Erythroblast (primary cell): ENCODE measurements around the gene SDK2.

Experiments used
- GATA1 ChIP-seq: IDR thresholded peaks from 2 replicates; pipeline ENCODE4 v1.6.1; 2011; ENCODE audit warnings: low read depth, mild to moderate bottlenecking, control low read depth, low read length, moderate library complexity
- POLR2A ChIP-seq: IDR thresholded peaks from 2 replicates; pipeline ENCODE4 v1.6.1; 2011; ENCODE audit warnings: mild to moderate bottlenecking, low read length

DNA sequence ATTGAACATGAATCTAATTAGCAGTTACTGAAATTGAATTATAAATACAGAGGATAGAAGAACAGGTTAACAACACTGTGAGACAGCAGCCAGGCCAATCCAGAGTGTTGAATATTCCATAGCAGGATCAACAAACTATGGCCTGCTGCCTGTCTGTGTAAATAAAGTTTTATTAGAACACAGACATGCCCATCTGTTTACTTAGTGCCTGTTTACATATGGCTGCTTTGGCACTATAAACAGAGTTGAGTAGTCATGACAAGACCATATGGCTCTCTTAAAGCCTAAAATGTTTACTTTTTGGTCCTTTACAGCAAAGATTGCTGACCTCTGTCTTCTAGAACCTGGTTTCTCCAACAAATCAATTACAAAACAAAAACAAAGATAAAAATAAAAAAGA, 217.0 kb downstream of the SDK2 start:
- no peak for TF ChIP-seq POLR2A
- no peak for TF ChIP-seq GATA1
